SJSA1 (cell line): Measurements from ENCODE around the gene SPRR5. TPM values are rescaled to one million over a fixed set of nuclear protein-coding genes. Genes with fewer than 3 reads are reported as not detected.

Experiments
- DNase-seq, 2 experiments: peaks; one replicate each; pipeline ENCODE4 v3.0.0-alpha.2; 2015 to 2020; ENCODE audit warnings: low spot score in 2 of 2, low read depth in 1 of 2
- H3K27ac ChIP-seq: fragments of 250-450 bp; sonication (Bioruptor Pico); 2 replicates; pipeline ENCODE4 v1.5.1; 2020; ENCODE audit warnings: mild to moderate bottlenecking, moderate library complexity
- H3K27me3 ChIP-seq: fragments of 250-450 bp; sonication (Bioruptor Pico); replicated peaks from 2 replicates; pipeline ENCODE4 v1.5.1; 2020; ENCODE audit warnings: mild to moderate bottlenecking, moderate library complexity
- H3K36me3 ChIP-seq: fragments of 250-450 bp; sonication (Bioruptor Pico); 2 replicates; pipeline ENCODE4 v1.5.1; 2020; ENCODE audit warnings: mild to moderate bottlenecking
- H3K4me1 ChIP-seq: fragments of 250-450 bp; sonication (Bioruptor Pico); replicated peaks from 2 replicates; pipeline ENCODE4 v1.6.1; 2021; ENCODE audit warnings: mild to moderate bottlenecking
- H3K4me3 ChIP-seq: fragments of 250-450 bp; sonication (Bioruptor Pico); 2 replicates; pipeline ENCODE4 v1.5.1; 2020; ENCODE audit warnings: mild to moderate bottlenecking
- H3K9me3 ChIP-seq: fragments of 250-450 bp; sonication (Bioruptor Pico); replicated peaks from 2 replicates; pipeline ENCODE4 v1.5.1; 2020; ENCODE audit warnings: mild to moderate bottlenecking
- total RNA-seq: library from RNA; depleted of rRNA; stranded (reverse); fragments of >200 nt; shearing (Covaris generic); gene quantifications from 2 replicates; pipeline ENCODE4 v1.2.3, GENCODE V29; 2014; rRNA removed

Gene SPRR5
- total RNA-seq, 1 experiment from 2014 or later = not detected

DNA sequence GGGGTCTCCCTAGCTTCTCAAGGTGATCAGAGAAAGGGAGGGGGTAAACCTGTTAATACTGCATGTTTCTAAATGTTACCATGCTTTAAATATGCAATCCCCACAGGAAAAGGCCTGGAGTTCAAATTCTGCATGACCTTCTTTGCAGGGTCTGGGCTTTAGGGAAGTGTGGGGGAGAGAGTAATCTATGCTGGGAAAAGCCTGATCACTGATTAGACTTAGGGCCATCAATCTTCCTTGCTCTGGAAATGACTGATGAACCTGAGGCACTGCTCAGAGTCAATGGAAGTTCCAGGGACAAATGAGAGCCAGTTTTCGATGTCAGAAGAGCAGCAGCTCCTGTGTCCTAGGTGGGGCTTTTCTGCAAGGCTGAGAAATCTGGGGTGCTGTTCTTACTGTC is 33.7 kb downstream of the SPRR5 start:
- DNase-seq = no peak
- no peaks in the 10 kb centered on the region for H3K36me3 ChIP-seq
- no peaks in the 10 kb centered on the region for H3K9me3 ChIP-seq
- H3K4me3 ChIP-seq = no peak overlapping the region
- no peak overlapping the region for H3K27ac ChIP-seq
- peaks cover 6% of the 10 kb centered on the region for H3K27me3 ChIP-seq
- H3K4me1 ChIP-seq = no peaks in the 10 kb centered on the region

DNA sequence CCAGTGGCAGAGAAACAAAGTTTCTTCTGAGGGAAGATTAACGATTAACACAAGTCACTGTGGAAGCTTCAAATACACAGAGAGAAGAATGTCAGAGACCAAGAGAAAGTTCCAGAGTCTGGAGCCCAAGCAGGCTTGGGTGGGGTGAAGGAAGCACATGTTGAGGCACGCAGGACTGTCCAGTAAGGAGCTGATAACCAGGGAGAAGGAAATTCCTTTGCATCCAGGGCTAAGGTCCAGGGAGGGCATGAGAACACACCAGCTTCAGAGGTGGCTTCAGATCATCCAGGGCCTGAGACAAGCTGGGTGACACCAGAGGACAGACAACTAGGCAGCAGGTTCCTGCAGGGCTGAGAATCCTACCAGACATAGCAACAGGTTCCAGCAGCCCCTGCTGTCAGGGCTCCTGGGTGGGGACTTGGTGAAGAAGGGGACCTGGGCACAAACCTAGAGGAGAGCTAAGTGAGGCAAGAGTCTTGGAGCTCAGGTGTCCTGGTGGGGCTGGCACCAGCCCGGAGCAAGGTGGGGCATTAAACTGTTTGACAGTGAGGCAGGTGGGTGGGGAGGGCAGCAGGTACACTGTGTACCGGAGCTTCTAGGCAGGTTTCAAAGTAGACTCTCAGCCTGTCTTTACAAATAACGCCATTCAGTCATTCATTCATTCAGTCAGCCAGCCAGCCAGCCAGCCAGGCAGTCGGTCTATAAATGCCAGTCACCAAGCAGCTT is 34.3 kb downstream of the SPRR5 start:
- Histone ChIP-seq H3K4me3 (no peak overlapping the region), H3K36me3 (no peaks in the 10 kb centered on the region), H3K9me3 (no peaks in the 10 kb centered on the region), H3K27ac (no peak overlapping the region), H3K4me1 (no peaks in the 10 kb centered on the region), H3K27me3 (peaks cover 6% of the 10 kb centered on the region)
- DNase-seq = no peak

DNA sequence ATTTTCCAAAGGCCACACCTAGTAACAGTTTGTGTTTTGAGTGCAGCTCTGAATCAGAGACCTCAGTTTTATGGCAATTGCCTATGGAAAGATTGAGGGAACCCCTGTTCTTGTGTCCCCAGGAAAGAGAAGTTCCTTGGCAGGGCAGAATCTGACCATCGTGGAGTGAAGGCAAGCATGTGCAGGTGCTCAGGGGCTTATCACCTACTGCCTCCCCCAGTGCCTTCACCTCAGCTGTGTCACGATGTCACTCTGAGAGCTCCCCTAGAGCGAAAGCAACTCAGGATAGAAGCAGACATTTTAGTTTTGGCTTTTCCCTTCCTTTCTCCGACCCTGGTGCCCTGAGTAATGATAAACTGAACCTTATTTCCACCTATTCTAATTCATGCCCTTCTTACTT is 35.1 kb downstream of the SPRR5 start:
- H3K27ac ChIP-seq = no peak overlapping the region
- no peaks in the 10 kb centered on the region for H3K36me3 ChIP-seq
- H3K4me1 ChIP-seq = no peaks in the 10 kb centered on the region
- no peaks in the 10 kb centered on the region for H3K9me3 ChIP-seq
- no peak for DNase-seq
- H3K27me3 ChIP-seq = peaks cover 6% of the 10 kb centered on the region
- H3K4me3 ChIP-seq = no peak overlapping the region

DNA sequence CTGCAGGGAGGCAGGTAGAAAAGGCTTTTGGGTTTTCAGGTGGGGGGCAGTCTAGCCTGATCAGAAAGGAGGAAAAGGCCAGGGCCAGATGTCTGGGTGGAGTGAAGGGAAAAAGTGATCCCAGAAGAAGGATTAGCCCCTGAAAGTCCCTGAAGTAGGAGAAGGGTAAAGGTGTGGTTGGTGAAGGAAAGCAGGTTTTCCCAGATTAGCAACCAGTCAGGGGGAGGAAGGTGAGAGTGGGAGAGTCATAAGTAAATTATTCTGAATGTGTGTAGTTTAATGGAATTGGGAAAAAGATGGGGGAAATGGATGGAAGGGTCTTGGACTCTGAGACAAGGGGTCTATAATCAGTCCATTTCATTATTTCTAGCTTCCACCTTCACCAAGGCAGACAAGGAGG is 36.2 kb downstream of the SPRR5 start:
- DNase-seq = no peak
- Histone ChIP-seq H3K4me3 (no peak overlapping the region), H3K27me3 (peaks cover 4% of the 10 kb centered on the region)

GRCh38 chr1:152983743-152984142 is 36.7 kb downstream of the SPRR5 start, which contains the start of gene SPRR1A:
SPRR1A (plus strand) TSS chr1:152984081; CDS start chr1:152985231, 1,150 bp downstream.
- Histone ChIP-seq H3K36me3 (no peaks in the 10 kb centered on the region), H3K27me3 (no peaks in the 10 kb centered on the region), H3K4me1 (no peaks in the 10 kb centered on the region), H3K4me3 (no peak within 1 kb of the TSS), H3K27ac (no peak within 1 kb of the TSS), H3K9me3 (no peaks in the 10 kb centered on the region)
- no peak for DNase-seq

More for the DNA sequence above, 36.2 kb downstream of the SPRR5 start:
- H3K36me3 ChIP-seq = no peaks in the 10 kb centered on the region
- no peaks in the 10 kb centered on the region for H3K9me3 ChIP-seq
- no peak overlapping the region for H3K27ac ChIP-seq
- no peaks in the 10 kb centered on the region for H3K4me1 ChIP-seq

DNA sequence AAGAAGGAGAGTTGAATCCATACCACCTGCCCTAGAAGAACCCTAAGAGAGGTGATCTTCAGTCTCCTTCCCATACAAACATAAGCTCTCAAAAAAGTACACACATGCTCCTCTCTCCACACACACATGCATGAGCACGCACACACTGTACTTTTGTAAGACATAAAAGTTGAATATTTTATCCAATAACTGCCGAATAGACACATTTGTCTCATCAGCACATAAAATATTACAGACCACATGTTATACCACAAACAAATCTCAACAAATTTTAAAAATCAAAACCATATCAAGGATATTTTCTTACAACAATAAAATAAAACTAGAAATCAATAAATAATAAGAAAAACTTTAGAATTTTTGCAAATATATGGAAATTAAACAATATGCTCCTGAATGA is 39.6 kb downstream of the SPRR5 start:
- Histone ChIP-seq H3K9me3 (no peaks in the 10 kb centered on the region), H3K4me1 (no peaks in the 10 kb centered on the region), H3K27me3 (0 out of 2 replicates have a peak, but pooled peaks cover 1% of the 10 kb centered on the region), H3K36me3 (no peaks in the 10 kb centered on the region), H3K4me3 (no peak overlapping the region), H3K27ac (no peak overlapping the region)
- no peak for DNase-seq

DNA sequence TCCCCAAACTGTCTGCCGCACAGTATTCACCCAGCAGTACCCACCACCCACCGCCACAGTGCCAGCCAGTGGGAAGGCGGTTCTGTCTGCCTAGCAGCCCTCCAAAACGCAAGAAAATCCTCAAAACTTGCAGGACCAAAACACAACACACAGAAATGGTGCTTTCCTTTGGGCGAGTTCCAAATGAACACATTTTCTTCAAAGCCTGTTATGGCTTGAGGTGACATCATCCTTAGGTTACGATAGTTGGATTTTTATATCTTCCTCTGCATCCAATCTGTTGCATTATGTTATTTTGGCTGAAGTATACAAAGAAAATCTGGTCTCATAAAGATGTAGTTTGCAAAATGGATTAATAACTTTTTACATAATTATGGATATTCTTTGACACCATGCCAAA is 46.2 kb downstream of the SPRR5 start:
- no peaks in the 10 kb centered on the region for H3K9me3 ChIP-seq
- peaks cover 3% of the 10 kb centered on the region; the same call in 1 of the 2 replicates for H3K27me3 ChIP-seq
- DNase-seq = no peak
- no peak overlapping the region for H3K27ac ChIP-seq
- no peaks in the 10 kb centered on the region for H3K4me1 ChIP-seq
- H3K36me3 ChIP-seq = no peaks in the 10 kb centered on the region
- no peak overlapping the region for H3K4me3 ChIP-seq

DNA sequence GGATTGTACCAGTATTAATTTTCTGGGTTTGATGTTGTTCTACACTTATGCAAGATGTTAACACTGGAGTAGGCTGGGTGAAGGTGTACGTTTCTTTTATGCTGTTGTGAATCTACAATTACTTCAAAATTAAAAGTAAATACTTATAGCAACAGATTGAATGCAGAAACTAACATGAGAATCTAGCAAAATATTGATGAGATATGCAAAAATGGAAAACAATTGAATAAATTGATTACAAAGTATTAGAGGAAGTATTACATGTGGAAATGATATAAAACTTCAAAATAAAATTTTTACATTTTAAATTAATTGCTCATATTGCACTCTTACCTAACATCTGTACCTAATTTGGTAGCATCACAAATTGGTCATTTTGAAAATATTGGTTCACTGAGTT is 48.8 kb downstream of the SPRR5 start:
- H3K36me3 ChIP-seq = no peaks in the 10 kb centered on the region
- no peak overlapping the region for H3K4me3 ChIP-seq
- peaks cover 3% of the 10 kb centered on the region; the same call in 1 of the 2 replicates for H3K27me3 ChIP-seq
- H3K27ac ChIP-seq = no peak overlapping the region
- no peaks in the 10 kb centered on the region for H3K9me3 ChIP-seq
- H3K4me1 ChIP-seq = no peaks in the 10 kb centered on the region
- no peak for DNase-seq

- DNase-seq = no peak
- Histone ChIP-seq H3K4me3 (no peak overlapping the region), H3K27ac (no peak overlapping the region)
These were observed 49.8 kb downstream of the SPRR5 start for GRCh38 chr1:152996633-152997400.

GRCh38 chr1:152997901-152998300 is 50.9 kb downstream of the SPRR5 start:
- Histone ChIP-seq H3K9me3 (no peaks in the 10 kb centered on the region), H3K36me3 (no peaks in the 10 kb centered on the region), H3K27ac (no peak overlapping the region), H3K27me3 (no peaks in the 10 kb centered on the region; the same call in 1 of the 2 replicates), H3K4me3 (no peak overlapping the region), H3K4me1 (no peaks in the 10 kb centered on the region)
- DNase-seq = no peak

More at GRCh38 chr1:152996633-152997400, 49.8 kb downstream of the SPRR5 start:
- no peaks in the 10 kb centered on the region for H3K9me3 ChIP-seq
- no peaks in the 10 kb centered on the region; the same call in 1 of the 2 replicates for H3K27me3 ChIP-seq
- no peaks in the 10 kb centered on the region for H3K4me1 ChIP-seq
- no peaks in the 10 kb centered on the region for H3K36me3 ChIP-seq

- Histone ChIP-seq H3K4me1 (no peaks in the 10 kb centered on the region), H3K4me3 (no peak overlapping the region), H3K27me3 (no peaks in the 10 kb centered on the region; the same call in 1 of the 2 replicates), H3K9me3 (no peaks in the 10 kb centered on the region), H3K36me3 (no peaks in the 10 kb centered on the region), H3K27ac (no peak overlapping the region)
- no peak for DNase-seq
These were observed 51.5 kb downstream of the SPRR5 start for GRCh38 chr1:152998476-152998875.

Other genes starting within 250 kb of the SPRR5 start
- not detected in 2 replicates for gene LCE2A, start 248.9 kb upstream of the SPRR5 start, total RNA-seq
- not detected in 2 replicates for gene LCE4A, start 239.0 kb upstream of the SPRR5 start, total RNA-seq
- gene KPRP, start 189.2 kb upstream of the SPRR5 start, total RNA-seq = not detected in 2 replicates
- not detected in 2 replicates for gene LCE1F, start 172.1 kb upstream of the SPRR5 start, total RNA-seq
- not detected in 2 replicates for gene LCE1E, start 160.9 kb upstream of the SPRR5 start, total RNA-seq
- not detected in 2 replicates for gene LCE1D, start 150.5 kb upstream of the SPRR5 start, total RNA-seq
- gene LCE1C, start 140.6 kb upstream of the SPRR5 start, total RNA-seq = not detected in 2 replicates
- not detected in 2 replicates for gene LCE1B, start 135.2 kb upstream of the SPRR5 start, total RNA-seq
- gene LCE1A, start 119.7 kb upstream of the SPRR5 start, total RNA-seq = not detected in 2 replicates
- gene LCE6A, start 104.3 kb upstream of the SPRR5 start, total RNA-seq = not detected in 2 replicates
- not detected in 2 replicates for gene LCE7A, start 87.2 kb upstream of the SPRR5 start, total RNA-seq
- not detected in 2 replicates for gene SMCP, start 68.9 kb upstream of the SPRR5 start, total RNA-seq
- not detected in 2 replicates for gene IVL, start 38.7 kb upstream of the SPRR5 start, total RNA-seq
- gene SPRR4, start 23.4 kb downstream of the SPRR5 start, total RNA-seq = not detected in 2 replicates
- gene SPRR1A, start 36.9 kb downstream of the SPRR5 start, total RNA-seq = not detected in 2 replicates
- gene SPRR3, start 54.5 kb downstream of the SPRR5 start, total RNA-seq = not detected in 2 replicates
- not detected in 2 replicates for gene SPRR1B, start 84.0 kb downstream of the SPRR5 start, total RNA-seq
- not detected in 2 replicates for gene SPRR2D, start 93.9 kb downstream of the SPRR5 start, total RNA-seq
- gene SPRR2A, start 110.3 kb downstream of the SPRR5 start, total RNA-seq = not detected in 2 replicates
- gene SPRR2B, start 124.4 kb downstream of the SPRR5 start, total RNA-seq = not detected in 2 replicates
- gene SPRR2E, start 147.3 kb downstream of the SPRR5 start, total RNA-seq = not detected in 2 replicates
- gene SPRR2F, start 166.3 kb downstream of the SPRR5 start, total RNA-seq = not detected in 2 replicates
- gene SPRR2G, start 203.7 kb downstream of the SPRR5 start, total RNA-seq = not detected in 2 replicates